Fibroblast of upper back skin (primary cell): Measurements from ENCODE around the gene DPEP1.

Experiments
- DNase-seq: peaks from one replicate; pipeline ENCODE4 v3.0.0-alpha.2; 2013

Gene DPEP1

DNA sequence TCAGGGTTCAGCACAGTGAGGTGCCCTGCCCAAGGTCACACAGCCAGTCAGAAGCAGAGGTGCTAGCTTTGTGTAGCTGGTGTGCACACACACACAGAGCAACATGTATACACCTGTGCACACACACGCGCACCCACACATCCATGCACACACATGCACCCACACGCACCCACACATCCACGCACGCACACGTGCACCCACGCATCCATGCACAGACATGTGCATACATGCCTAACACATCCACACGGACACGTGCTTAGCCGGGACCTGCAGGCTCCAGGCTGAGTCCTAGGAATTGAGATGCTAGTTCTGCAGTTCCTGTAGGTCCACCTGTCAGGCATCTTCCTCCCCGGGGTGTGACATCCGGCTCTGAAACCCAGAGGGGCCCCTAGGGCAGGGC lies 13.0 kb upstream of the DPEP1 start:
- no peak for DNase-seq

DNA sequence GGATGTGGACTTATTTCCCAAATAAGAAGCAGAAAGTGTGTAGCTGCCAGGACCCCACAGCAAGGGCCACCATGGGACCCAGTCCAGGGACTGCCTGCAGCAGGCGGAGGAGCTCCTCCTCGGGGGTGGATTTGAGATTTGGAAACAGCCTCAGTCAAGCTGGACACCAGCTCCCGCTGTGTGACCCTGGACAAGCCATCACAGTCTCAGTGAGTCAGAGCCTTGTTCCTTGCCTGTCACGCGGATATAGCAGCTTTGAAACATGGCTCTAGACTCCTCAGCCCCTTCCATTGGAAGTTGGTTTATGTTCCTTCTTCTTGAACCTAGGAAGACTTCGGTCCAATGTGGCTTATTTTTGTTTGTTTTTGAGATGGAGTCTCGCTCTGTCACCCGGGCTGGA lies 12.5 kb upstream of the DPEP1 start:
- DNase-seq, result no peak

DNA sequence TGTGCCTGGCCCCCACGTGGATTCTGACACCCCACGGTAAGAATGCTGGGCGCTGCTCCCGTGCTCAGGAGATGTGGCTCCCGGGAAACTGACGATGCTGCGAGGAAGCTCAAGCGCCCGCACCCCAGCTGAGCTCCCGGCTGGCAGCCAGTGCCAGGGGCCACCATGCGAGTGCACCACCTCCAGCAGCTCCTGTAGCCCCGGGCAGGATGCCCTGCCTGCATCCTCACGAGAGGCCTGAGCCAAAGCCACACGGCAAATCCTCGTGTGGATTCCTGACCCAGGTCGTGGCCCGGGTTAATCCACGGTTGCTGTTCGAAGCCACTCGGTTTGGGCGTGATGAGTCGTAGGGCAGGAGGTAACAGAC lies 11.6 kb upstream of the DPEP1 start:
- no peak for DNase-seq

DNA sequence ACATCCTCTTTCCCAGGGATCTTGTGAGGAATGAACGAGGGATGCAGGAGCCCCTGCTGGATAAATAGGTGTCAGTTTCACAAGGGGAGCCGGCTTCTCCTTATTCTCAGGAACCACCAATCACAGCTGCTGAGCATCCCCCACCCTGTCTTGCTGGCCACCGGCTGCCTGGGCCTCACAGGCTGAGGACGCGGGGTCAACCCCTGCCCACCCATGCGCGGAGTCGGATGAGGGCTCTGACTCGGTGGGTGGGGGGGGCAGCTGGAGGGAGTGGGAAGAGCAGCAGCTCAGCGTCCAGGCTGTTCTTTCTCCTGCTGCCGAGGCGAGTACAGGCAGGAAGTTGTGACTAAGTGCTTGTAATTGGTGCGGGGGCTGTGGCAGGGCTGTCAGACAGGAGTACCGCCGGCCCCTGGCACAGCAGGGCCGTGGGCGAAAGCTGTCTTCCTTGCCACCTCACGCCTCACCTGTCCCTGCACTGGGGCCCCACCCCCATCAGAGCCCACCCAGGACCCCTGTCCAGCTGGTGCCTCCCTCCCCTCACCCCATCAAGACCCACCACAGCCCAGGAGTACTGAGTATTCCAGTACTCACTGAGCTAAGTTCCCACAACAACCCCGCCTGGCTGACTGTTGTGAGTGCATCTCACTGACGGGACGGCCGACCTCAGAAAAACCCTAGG lies 11.0 kb upstream of the DPEP1 start:
- peak; percentile 77 for DNase-seq

DNA sequence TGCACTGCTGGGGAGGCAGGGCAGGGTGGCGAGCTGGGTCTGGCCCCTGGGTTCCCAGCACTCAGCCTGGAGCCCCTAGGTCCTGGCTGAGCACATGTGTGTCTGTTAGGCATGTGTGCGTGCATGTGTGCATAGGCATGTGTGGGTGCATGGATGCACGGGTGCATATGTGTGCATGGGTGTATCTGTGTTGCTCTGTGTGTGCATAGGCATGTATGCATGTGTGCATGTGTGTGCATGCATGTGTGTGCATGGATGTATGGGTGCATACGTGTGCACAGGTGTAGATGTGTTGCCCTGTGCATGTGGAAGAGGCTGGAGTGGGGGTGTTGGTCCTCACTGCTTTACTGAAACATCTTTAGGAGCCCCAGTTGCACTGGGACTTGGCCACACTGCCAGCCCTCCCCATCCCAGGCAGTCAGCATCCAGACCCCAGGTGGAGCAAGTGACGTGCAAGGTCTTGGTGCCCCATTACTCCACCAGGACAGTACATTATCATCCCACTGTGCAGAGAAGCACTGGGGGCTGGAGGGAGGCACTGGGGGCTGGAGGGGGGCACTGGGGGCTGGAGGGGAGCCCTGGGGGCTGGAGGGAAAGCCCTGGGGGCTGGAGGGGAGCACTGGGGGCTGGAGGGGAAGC lies 10.4 kb upstream of the DPEP1 start:
- DNase-seq, result no peak

DNA sequence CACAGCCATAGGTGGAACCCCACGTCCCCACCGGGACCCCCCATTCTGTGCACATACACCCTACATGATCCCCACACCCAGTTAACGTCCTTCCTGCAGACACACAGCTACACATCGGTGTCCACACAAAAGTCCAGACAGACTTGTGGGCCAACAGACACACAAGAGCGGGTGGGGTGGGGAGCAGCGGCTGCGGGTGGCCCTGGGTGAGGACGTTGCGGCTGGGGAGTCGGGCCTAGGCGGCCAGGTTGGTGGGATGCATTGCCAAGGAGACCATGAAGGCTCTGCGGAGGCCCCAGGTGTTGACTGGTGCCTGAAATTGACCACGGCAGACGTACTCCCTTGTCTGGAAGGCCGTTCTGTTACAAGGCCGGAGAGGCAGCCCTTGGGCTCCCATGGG lies 8.7 kb upstream of the DPEP1 start:
- DNase-seq, result no peak

DNA sequence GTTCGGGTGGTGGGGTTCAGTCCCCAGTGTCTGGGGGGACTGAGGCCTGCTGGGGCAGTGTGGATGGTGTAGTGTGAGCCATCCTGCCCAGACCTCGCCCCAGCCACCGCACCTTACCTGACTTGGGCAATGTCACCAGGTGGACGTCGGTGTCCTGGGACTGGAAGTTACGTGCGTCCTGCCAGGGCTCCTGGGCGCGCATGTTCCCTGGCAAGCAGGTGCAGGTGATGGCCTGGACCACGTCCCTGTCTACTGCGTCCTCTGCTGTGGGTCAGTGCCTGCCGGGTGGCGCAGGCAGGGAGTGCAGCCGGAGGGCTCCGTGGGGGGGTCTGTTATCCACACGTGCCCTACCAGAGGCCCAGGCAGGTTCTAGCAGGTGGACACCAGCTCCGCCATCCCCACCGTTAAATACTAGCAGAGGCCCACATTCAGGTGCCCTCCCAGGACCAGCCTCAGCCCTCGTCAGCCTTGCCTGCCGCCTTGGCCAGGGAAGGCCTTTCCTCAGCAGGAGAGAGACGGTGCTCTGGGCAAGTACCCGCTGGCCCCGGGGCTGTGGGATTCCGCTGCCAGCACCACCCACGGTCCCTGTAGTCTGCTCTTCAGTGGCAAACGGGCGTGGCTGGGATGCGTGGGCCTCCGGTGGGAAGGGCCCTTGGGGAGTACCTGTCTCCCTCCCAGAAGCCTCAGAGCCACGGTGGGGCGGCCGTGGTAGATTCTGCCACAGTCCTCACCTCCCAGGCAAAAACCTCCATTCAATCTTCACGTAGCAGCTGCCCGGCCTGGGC lies 8.1 kb upstream of the DPEP1 start:
- DNase-seq, result no peak

DNA sequence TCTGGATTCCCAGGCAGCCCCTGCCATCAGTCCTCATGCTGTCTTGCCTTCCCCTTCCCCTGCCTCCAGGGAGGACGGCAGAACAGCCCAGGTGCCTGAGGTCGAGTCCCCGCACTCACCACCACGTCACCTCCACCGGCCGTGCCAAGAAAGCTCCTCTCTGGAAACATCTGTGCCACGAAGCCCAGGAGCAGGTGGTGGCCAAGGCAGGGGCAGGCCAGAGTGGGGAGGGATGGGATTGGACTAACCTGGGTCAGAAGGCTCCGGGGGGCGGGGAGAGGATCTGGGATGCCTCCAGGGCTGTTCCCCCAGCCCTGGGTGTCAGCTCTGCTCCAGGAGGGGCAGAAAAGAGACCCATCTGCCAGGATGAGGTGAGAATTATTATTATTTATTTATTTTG lies 7.4 kb upstream of the DPEP1 start:
- no peak for DNase-seq

DNA sequence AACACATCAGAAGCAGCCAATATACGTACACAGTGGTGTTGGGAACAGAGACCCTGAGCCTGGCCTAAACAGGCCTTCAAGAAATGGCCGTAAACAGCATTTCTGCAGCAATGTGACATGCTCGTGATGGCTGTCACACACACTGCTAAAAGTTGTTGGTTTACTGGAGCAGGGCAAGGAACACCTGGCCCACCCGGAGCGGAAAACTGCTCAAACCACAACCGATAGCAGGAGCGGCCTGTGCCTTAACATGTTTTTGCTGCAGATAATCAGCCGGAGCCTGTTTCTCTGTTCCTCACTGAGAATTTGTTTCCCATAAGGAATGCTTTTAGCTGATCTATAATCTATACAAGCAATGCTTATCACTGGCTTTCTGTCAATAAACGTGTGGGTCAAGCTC lies 6.0 kb upstream of the DPEP1 start:
- DNase-seq, result no peak

DNA sequence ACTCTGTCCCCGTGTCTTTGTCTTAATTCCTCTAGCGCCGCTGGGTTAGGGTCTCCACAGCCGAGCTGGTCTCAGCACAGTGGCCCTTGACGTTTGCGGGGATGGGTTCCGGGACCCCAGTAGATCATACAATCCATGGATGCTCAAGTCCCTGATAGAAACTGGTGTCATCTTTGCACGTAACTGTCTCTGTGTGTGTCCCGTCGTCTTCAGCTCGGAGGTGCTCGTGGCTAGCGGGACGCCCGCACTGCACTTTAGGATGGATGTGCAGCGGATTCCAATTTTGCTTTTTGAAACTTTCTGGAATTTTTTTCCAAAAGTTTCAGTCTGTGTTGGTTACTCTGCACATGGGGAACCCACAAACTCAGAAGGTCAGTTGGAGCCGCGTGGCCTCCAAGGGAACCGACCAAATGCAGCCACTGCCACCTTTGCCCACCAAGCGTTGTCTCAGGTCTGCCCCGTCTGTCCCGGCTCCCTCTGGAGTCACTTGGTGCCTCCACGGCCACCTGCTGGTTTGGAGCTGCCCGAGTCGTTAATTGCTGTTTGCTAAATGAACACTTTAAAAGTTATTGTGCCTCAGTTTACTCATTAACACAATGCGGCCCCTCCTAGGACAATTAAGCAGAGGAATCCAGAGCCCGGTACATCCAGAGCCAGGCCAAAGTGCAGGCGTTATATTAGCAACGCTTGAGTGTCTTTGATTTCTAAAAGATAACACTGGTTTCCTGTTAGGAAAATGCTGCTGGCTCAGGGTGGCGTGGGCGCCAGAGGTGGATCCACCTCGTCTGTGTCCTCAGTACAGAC lies 5.3 kb upstream of the DPEP1 start:
- DNase-seq, result no peak

DNA sequence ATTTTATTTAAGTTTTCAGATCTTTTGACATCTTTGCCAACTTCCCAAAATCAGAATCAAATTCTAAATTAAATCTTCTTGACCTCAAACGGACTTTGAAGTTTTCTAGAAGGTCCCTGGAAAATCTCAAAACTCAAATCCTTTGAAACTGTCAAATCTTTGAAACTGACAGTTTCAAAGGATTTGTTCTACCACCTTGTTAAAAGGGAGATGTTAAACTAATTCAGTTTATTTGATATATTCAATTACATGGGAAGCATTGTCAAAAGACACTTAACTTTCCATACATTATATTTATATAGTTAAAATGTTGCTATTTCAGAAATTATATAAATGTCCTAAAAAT lies 3.4 kb upstream of the DPEP1 start:
- no peak for DNase-seq

DNA sequence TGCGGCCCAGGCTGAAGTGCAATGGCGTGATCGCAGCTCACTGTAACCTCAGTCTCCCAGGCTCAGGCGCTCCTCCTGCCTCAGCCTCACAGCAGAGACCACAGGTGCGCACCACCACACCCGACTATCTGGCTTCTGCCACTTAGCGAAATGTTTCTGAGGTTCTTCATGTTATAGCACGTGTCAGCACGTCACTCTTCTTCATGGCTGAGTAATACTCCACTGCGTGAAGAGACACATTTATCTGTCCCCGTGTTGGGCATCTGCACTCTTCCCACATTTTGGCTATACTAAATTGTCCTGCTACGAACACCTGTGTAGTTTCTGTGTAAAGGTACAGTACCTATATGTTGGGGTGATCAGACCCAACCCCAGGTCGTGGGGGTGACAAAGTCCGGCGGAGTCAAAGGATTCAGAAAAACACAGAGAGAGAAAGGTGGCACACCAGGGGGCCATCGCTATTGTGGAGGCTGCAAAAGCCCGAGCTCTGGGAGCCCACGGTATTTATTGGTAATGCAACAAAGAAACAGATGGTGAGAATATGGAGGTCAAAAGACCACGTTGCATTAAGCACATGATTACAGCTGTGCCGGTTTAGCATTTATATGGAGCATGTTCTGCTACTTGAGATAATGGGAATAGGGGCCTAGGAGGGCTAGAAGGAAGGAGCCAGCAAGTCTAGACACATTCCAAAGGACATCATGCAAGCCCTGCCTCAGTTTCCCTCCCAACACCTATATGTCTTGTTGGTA lies 851 bp upstream of the DPEP1 start:
- DNase-seq, result no peak

DNA sequence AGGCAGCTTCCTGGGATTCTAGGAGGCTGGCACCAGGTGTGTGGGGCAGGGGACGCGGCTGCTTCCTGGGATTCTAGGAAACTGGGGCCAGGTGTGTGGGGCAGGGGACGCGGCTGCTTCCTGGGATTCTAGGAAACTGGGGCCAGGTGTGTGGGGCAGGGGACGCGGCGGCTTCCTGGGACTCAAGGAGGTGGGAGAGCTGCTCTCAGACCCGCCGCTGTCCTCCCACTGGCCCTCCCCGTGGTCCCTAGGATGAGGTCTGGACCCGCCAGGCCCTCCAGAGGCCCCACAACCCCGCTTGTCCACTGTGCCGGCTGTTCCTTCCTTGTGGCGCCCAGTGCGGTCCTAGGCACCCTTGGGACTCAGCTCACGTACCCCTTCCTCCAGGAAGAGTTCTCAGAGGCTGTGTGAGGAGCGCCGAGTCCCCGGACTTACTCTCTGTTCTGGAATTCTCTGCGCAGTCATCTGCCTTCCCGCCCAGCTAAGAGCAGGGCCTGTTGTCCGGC lies 565 bp downstream of the DPEP1 start:
- DNase-seq, result no peak

DNA sequence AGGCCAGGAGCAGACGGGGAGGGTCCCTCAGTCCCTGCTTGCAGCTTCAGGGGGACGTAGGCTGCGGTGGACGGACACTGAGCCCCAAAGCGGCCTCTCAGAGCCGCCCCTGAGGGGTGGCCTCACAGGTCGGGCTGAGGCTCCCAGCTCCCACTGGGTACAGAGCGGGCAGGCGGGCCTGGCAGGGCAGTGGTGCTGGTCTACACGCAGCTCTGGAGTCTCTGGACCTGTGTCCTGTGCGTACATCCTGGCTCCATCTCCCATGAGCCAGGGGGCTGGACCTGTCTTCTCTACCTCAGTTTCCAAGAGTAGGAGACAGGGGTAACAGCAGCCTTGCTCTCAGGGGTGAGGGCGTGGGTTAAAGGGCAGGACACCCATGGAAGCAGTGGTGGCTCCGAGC lies 1.7 kb downstream of the DPEP1 start:
- DNase-seq, result no peak

DNA sequence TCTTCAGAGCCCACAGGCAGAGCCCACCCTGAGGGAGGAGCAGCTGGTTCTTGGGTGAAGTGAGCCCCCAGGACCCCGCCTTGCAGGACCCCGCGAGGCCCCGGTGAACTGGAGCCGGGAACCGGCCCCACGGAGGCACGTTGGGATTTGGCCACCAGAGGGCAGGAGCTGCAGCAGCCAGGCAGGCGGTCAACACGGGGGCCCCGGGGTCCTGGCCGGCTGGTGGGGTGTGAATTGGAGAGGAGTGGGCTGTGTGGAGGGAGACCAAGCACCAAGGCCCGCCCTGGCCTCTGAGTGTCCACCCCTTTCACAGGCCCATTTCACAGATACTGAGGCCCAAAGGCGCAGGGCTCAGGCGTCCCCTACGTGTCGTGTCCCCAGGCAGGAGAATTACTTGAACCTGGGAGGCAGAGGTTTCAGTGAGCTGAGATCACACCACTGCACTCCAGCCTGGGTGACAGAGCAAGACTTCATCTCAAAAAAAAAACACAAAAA lies 2.2 kb downstream of the DPEP1 start:
- DNase-seq, result no peak

DNA sequence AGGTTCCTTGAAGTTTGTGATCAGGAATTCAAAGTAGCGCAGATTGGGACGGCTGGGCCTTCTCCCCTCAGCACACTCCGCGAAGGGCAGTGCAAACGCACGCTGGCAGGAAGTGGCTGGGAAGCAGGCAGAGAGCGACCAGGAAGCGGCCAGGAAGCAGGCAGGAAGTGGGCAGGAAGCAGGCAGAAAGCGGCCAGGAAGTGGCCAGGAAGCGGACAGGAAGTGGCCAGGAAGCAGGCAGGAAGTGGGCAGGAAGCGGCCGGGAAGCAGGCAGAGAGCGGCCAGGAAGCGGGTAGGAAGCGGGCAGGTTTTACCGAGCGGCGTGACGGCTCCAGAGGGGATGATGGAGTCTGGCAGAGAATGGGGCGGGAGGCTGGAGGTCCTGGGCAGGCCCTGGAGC lies 3.2 kb downstream of the DPEP1 start:
- DNase-seq, result no peak

DNA sequence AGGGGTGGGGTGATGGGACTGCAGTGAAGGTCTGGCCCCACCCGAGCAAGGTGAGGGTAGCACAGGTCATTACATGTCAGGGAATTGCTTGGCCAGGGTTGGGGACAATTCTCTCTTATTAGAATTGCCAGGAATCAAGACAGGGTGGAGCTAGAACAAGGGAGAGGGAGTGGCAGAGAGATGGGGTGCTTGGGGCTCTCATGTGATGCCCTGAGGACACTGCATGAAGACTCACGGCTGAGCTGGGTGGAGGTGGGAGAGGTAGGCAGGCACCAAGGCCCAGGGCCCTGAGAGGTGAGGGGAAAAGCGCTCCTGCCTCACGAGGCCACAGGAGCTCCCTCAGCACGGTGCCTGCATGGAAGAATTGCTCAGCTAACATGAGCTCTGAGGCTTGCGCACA lies 3.6 kb downstream of the DPEP1 start:
- DNase-seq, result no peak

DNA sequence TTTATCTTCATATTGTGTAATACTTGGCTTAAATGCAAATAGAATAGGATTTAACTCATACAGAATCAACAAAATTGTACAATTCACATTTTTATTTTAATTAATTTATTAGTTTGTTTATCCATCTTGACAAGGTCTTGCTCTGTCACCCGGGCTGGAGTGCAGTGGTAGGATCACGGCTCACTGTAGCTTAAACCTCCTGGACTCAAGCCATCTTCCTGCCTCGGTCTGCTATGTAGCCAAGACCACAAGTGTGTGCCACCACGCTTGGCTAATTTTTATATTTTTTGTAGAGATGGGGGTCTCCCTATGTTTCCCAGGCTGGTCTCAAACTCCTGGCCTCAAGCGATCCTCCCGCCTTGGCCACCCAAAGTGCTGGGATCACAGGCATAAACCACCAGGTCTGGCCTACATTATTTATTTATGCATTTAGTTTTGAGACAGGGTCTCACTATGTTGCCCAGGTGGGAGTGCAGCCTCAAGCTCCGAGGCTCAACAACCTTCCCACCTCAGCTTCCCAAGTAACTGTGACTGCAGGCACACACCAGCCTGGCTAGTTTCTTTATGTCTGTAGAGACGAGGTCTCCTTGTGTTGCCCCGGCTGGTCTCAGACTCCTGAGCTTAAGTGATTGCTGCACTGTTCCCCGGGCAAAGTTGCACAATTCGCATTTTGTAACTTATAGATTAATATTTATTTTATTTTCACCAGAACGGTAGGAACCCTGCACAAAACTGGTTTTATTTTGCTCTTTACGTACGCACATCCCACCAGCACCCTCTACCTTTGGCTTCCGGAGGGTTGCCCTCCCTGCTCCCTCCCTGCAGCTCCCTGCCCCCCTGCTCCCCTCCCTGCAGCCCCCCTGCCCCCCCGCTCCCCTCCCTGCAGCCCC lies 4.9 kb downstream of the DPEP1 start:
- DNase-seq, result no peak

DNA sequence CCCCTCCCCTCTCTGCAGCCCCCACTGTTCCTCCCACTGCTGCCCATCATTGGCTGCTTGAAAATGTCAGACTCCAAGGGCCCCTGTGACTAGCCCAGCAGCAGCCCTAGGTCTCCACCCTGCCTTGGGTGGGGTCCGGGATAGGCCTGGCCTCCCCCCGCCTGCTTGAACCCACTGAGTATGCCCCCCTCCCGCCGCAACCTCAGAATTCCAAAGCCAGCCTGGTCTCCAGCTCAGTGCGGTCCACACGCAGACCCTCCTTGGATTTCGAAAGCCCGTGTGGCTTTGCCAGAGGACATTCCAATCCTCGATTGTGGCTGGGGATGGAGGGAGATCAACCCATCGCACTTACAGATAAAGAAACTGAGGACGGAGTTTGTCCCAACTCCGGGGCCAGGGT lies 6.4 kb downstream of the DPEP1 start:
- DNase-seq, result peak; percentile 49

DNA sequence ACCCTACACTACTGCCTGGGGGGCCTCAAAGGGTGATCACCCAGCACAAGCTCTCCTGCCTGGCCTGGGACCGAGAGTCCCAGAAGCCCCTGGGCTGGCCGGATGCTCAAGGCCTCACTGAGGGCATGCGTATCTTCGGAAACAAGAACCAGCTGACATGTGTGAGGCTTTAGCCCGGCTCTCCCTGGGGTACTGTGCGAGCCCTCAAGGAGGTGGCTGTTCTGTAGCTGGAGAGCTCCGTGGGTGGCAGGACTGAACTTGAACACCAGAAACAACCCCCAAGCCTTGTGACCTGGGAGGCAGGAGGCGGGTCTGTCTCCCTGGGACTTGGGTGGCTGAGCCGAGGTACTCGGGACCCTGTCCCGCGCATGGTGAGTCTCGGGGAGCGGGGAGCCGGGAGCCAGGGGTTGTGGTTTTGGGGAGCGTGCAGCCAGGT lies 7.0 kb downstream of the DPEP1 start:
- DNase-seq, result no peak

DNA sequence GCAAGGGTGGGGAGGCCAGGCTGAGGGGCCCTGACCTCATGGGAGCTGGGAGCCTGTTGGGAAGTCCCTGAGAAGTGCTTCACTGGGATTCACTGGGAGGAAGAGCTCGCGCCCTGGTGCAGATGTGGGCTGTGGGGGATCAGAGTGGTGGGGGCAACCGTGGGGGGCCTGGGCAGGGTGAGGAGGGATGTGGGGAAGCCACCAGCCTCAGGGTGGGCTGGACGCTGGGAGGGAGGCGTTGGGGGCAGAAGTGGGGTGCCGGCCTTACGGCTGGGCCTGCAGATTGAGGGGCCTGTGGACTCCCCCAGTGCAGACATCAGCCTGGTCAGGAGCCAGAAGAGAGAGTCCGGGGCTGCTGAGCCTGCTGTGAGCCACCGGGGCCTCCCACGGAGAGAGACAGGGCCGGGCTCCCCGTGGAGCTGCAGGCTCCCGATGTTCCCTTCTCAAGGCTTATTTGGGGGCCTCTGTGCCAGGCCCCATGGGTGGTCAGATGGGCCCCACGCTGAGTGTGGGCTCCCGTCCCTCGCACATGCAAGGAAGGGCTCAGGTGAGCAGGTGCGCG lies 7.8 kb downstream of the DPEP1 start:
- no peak for DNase-seq
